H9 (cell line): Measurements from ENCODE around the gene SLC34A1. TPM values are rescaled to one million over a fixed set of nuclear protein-coding genes. Genes with fewer than 3 reads are reported as not detected.

Experiments
- DNase-seq: peaks from one replicate; pipeline ENCODE4 v3.0.0-alpha.2; 2017
- H2AFZ ChIP-seq: one replicate; pipeline ENCODE4 v1.6.1; 2013; ENCODE audit warnings: mild to moderate bottlenecking, low read length, control low read depth, moderate library complexity
- H2AK5ac ChIP-seq: 2 replicates; pipeline ENCODE4 v1.6.1; 2013; ENCODE audit warnings: low read length, control low read depth, mixed read lengths; ENCODE audit not compliant: insufficient read length
- H2BK120ac ChIP-seq: one replicate; pipeline ENCODE4 v1.6.1; 2013; ENCODE audit warnings: low read depth, mild to moderate bottlenecking, low read length, control low read depth, inconsistent platforms; ENCODE audit not compliant: poor library complexity, severe bottlenecking
- H2BK12ac ChIP-seq: 2 replicates; pipeline ENCODE4 v1.6.1; 2013; ENCODE audit warnings: low read length, control low read depth, mixed read lengths, low read depth; ENCODE audit not compliant: insufficient read length
- H2BK15ac ChIP-seq: 2 replicates; pipeline ENCODE4 v1.6.1; 2013; ENCODE audit warnings: low read depth, low read length, control low read depth
- H2BK20ac ChIP-seq: one replicate; pipeline ENCODE4 v1.6.1; 2013; ENCODE audit warnings: low read depth, mild to moderate bottlenecking, low read length, control low read depth, inconsistent platforms; ENCODE audit not compliant: poor library complexity, severe bottlenecking
- H2BK5ac ChIP-seq: 2 replicates; pipeline ENCODE4 v1.6.1; 2013; ENCODE audit warnings: low read length, control low read depth, mixed read lengths; ENCODE audit not compliant: insufficient read length
- H3K14ac ChIP-seq: 2 replicates; pipeline ENCODE4 v1.6.1; 2013; ENCODE audit warnings: low read length, control low read depth; ENCODE audit not compliant: insufficient read depth
- H3K18ac ChIP-seq: 2 replicates; pipeline ENCODE4 v1.6.1; 2013; ENCODE audit warnings: low read depth, mild to moderate bottlenecking, mixed read lengths, low read length, control low read depth; ENCODE audit not compliant: insufficient read length
- H3K23ac ChIP-seq: 2 replicates; pipeline ENCODE4 v1.6.1; 2013; ENCODE audit warnings: low read length, control low read depth, mixed read lengths, low read depth; ENCODE audit not compliant: insufficient read length
- H3K23me2 ChIP-seq: 2 replicates; pipeline ENCODE4 v1.6.1; 2013; ENCODE audit warnings: low read depth, mild to moderate bottlenecking, mixed read lengths, low read length, control low read depth; ENCODE audit not compliant: insufficient read length, poor library complexity, severe bottlenecking
- H3K27ac ChIP-seq: 2 replicates; pipeline ENCODE4 v1.5.1; 2013; ENCODE audit warnings: low read length, control low read depth, mixed read lengths, low read depth; ENCODE audit not compliant: insufficient read length
- H3K27me3 ChIP-seq: 2 replicates; pipeline ENCODE4 v1.6.1; 2013; ENCODE audit warnings: low read length, control low read depth, inconsistent platforms; ENCODE audit not compliant: insufficient read depth
- H3K4ac ChIP-seq: 2 replicates; pipeline ENCODE4 v1.6.1; 2013; ENCODE audit warnings: low read depth, mild to moderate bottlenecking, control low read depth, inconsistent platforms, low read length, moderate library complexity
- H3K4me1 ChIP-seq: 2 replicates; pipeline ENCODE4 v1.6.1; 2013; ENCODE audit warnings: low read length, control low read depth, inconsistent platforms; ENCODE audit not compliant: insufficient read depth
- H3K4me2 ChIP-seq: 2 replicates; pipeline ENCODE4 v1.6.1; 2013; ENCODE audit warnings: low read length, control low read depth, mixed read lengths; ENCODE audit not compliant: insufficient read length, insufficient read depth
- H3K56ac ChIP-seq: 2 replicates; pipeline ENCODE4 v1.6.1; 2013; ENCODE audit warnings: low read depth, mild to moderate bottlenecking, mixed read lengths, low read length, control low read depth; ENCODE audit not compliant: insufficient read length
- H3K79me1 ChIP-seq: 2 replicates; pipeline ENCODE4 v1.6.1; 2013; ENCODE audit warnings: low read depth, mild to moderate bottlenecking, moderate library complexity, low read length, control low read depth, inconsistent platforms; ENCODE audit not compliant: insufficient read depth, poor library complexity, severe bottlenecking
- H3K79me2 ChIP-seq: 2 replicates; pipeline ENCODE4 v1.6.1; 2013; ENCODE audit warnings: low read length, control low read depth, inconsistent platforms; ENCODE audit not compliant: insufficient read depth
- H3K9ac ChIP-seq: 2 replicates; pipeline ENCODE4 v1.6.1; 2013; ENCODE audit warnings: low read length, control low read depth, mixed read lengths; ENCODE audit not compliant: insufficient read length; ENCODE audit errors: extremely low read depth
- H3K9me3 ChIP-seq: one replicate; pipeline ENCODE4 v1.6.1; 2013; ENCODE audit warnings: low read depth, low read length, inconsistent platforms; ENCODE audit not compliant: control insufficient read depth
- H3T11ph ChIP-seq: one replicate; pipeline ENCODE4 v1.6.1; 2013; ENCODE audit warnings: mild to moderate bottlenecking, low read length, control low read depth, inconsistent platforms
- H4K20me1 ChIP-seq: one replicate; pipeline ENCODE4 v1.6.1; 2013; ENCODE audit not compliant: control insufficient read depth, insufficient read length, insufficient read depth
- H4K5ac ChIP-seq: 2 replicates; pipeline ENCODE4 v1.6.1; 2013; ENCODE audit warnings: low read depth, mild to moderate bottlenecking, mixed read lengths, low read length, control low read depth; ENCODE audit not compliant: insufficient read length
- H4K8ac ChIP-seq: replicated peaks from 2 replicates; pipeline ENCODE4 v1.6.1; 2013; ENCODE audit warnings: low read length, control low read depth, mixed read lengths, low read depth; ENCODE audit not compliant: insufficient read length
- H4K91ac ChIP-seq: 2 replicates; pipeline ENCODE4 v1.6.1; 2013; ENCODE audit warnings: low read depth, mild to moderate bottlenecking, moderate library complexity, mixed read lengths, low read length, control low read depth; ENCODE audit not compliant: insufficient read length
- H3K27ac Mint-ChIP-seq, 3 experiments: 2 replicates in 2 of 3; 3 replicates in 1 of 3; pipeline ENCODE4 v1.8.0; 2020 to 2021; ENCODE audit warnings: mixed read lengths in 3 of 3, mild to moderate bottlenecking in 1 of 3, moderate library complexity in 1 of 3
- H3K27me3 Mint-ChIP-seq: 2 replicates; pipeline ENCODE4 v1.8.0; 2021; ENCODE audit warnings: low read depth, mild to moderate bottlenecking, moderate library complexity, mixed read lengths
- H3K36me3 Mint-ChIP-seq, 3 experiments: 2 replicates in 2 of 3; 3 replicates in 1 of 3; pipeline ENCODE4 v1.8.0; 2020 to 2021; ENCODE audit warnings: low read depth in 3 of 3, mixed read lengths in 3 of 3; ENCODE audit not compliant: insufficient read depth in 1 of 3
- H3K4me1 Mint-ChIP-seq, 2 experiments: 2 replicates each; pipeline ENCODE4 v1.8.0; 2020; ENCODE audit warnings: mixed read lengths in 2 of 2
- H3K4me3 Mint-ChIP-seq, 2 experiments: 2 replicates in 1 of 2; 3 replicates in 1 of 2; pipeline ENCODE4 v1.8.0; 2020 to 2021; ENCODE audit warnings: mild to moderate bottlenecking in 2 of 2, mixed read lengths in 2 of 2, moderate library complexity in 1 of 2
- H3K9me3 Mint-ChIP-seq, 2 experiments: 2 replicates in 1 of 2; 3 replicates in 1 of 2; pipeline ENCODE4 v1.8.0; 2020; ENCODE audit warnings: mild to moderate bottlenecking in 2 of 2, mixed read lengths in 2 of 2, moderate library complexity in 1 of 2
- WGBS: extraction: QIAGEN DNeasy Blood & Tissue Kit; methylation state at CpG from one replicate; pipeline ENCODE4 v1.1.7; 2013; ENCODE audit warnings: missing lambda C conversion rate, low lambda C conversion rate, mixed read lengths; ENCODE audit not compliant: insufficient read length; ENCODE audit errors: extremely low coverage; 5-methylcytosine and 5-hydroxymethylcytosine counted together
- total RNA-seq: library from RNA; stranded (reverse); gene quantifications from 2 replicates; pipeline ENCODE4 v1.2.1, GENCODE V29; 2021
- TF ChIP-seq, protein P1 (sequence below): fragments of 200-600 bp; sonication (generic); conservative IDR thresholded peaks from 3 replicates; pipeline ENCODE4 v1.8.0; 2021; ENCODE audit warnings: antibody characterized with exemption, mild to moderate bottlenecking

SLC34A1 gene
- total RNA-seq, 1 experiment from 2014 or later: not detected

DNA sequence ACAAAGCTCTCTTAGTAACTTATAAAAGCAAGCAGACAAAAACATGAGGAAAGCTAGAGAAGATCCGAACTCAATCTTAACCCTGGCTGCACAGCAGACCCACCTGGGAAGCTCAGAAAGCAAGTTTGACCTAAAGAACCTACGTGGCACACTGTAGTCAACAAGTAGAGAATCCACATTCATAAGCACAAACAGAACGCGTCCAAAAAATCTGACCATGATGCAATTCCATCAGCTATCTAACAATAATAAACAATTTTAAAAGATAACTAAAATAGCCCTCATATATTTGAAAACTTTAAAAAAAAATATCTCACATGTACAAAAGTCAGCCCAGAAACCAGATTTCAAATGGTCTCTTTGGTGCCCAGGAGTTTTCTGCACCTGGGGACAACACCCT, 37.4 kb upstream of the SLC34A1 start:
- Histone ChIP-seq H2BK20ac (no peak overlapping the region), H3K79me2 (peaks cover 19% of the 10 kb centered on the region), H4K5ac (no peak overlapping the region), H2BK12ac (no peak overlapping the region), H3K9ac (no peak overlapping the region), H3K56ac (no peak overlapping the region), H2BK5ac (no peak overlapping the region), H2BK120ac (no peak overlapping the region), H2AFZ (no peak overlapping the region), H2AK5ac (no peak overlapping the region), H3K27me3 (no peaks in the 10 kb centered on the region), H3K4ac (no peak overlapping the region), H3K27ac (no peak overlapping the region), H3K18ac (no peak overlapping the region), H2BK15ac (no peak overlapping the region), H3K79me1 (peaks cover 4% of the 10 kb centered on the region), H3K23me2 (peaks cover 3% of the 10 kb centered on the region), H3K23ac (no peak overlapping the region), H3K4me2 (no peak overlapping the region), H4K8ac (no peak overlapping the region), H3K14ac (no peak overlapping the region), H4K91ac (no peak overlapping the region), H3T11ph (no peak overlapping the region), H3K9me3 (no peaks in the 10 kb centered on the region), H3K4me1 (peaks cover 3% of the 10 kb centered on the region; the same call in 1 of the 2 replicates), H4K20me1 (no peaks in the 10 kb centered on the region)
- Mint-ChIP-seq H3K27ac (no peak overlapping the region), H3K27me3 (no peaks in the 10 kb centered on the region), H3K9me3 (no peaks in the 10 kb centered on the region), H3K4me1 (peaks cover 17 to 19% of the 10 kb centered on the region in 2 experiments), H3K4me3 (no peak overlapping the region), H3K36me3 (peaks cover 4 to 32% (median 32%) of the 10 kb centered on the region in 3 experiments; a peak in 6 of 7 replicates)
- no CpG with 5 or more reads among the region's 4 CpGs for WGBS
- DNase-seq: no peak
- TF ChIP-seq, protein P1, sequence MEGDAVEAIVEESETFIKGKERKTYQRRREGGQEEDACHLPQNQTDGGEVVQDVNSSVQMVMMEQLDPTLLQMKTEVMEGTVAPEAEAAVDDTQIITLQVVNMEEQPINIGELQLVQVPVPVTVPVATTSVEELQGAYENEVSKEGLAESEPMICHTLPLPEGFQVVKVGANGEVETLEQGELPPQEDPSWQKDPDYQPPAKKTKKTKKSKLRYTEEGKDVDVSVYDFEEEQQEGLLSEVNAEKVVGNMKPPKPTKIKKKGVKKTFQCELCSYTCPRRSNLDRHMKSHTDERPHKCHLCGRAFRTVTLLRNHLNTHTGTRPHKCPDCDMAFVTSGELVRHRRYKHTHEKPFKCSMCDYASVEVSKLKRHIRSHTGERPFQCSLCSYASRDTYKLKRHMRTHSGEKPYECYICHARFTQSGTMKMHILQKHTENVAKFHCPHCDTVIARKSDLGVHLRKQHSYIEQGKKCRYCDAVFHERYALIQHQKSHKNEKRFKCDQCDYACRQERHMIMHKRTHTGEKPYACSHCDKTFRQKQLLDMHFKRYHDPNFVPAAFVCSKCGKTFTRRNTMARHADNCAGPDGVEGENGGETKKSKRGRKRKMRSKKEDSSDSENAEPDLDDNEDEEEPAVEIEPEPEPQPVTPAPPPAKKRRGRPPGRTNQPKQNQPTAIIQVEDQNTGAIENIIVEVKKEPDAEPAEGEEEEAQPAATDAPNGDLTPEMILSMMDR: no peak
